Stimulated activated CD4-positive, alpha-beta T cell treated with anti-CD3 and anti-CD28 coated beads, Interleukin-1b, Interleukin-23, amount 100 ng/mL, for 24 hours (primary cell): Measurements from ENCODE around the gene PKD2.
"Not testable (repeated sequence)": the region's sequence is repeated elsewhere in the genome, so short reads cannot be mapped to it uniquely, and the experiment has no call there.

Experiments
- DNase-seq, 4 experiments: peaks; one replicate each; pipeline ENCODE4 v3.0.0-alpha.2; 2020; ENCODE audit warnings: low read depth in 4 of 4, low spot score in 1 of 4

PKD2 gene

DNA sequence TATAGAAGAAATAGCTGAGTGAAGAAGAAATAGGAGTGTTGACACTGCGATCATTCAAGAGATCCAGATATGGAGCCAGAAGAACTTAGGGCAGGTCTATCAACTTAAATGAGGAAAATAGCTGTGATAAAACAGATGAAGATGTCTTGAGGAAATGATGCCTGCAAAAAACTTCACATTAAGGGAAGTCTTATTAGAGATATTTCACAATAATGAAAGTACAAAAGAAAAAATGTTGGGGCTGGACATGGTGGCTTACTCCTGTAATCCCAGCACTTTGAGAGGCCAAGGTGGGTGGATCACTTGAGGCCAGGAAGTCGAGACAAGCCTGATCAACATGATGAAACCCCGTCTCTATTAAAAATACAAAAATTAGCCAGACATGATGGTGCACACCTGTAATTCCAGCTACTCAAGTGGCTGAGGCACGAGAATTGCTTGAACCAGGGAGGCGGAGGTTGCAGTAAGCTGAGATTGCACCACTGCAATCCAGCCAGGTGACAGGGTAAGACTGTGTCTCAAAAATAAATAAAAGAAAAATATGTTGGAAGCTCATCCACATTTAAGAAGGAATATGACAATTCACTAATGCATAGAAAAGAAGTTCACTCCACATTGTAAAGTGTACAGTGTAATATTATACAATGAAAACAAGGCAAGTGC lies 56.3 kb downstream of the PKD2 start:
- no peak for DNase-seq

- DNase-seq: no peak
Observed at GRCh38 chr4:88064410-88064809, 57.0 kb downstream of the PKD2 start.

- no peak for DNase-seq
Observed at GRCh38 chr4:88070031-88070430, 62.6 kb downstream of the PKD2 start.

- no peak for DNase-seq
Observed at GRCh38 chr4:88075336-88075735, 67.9 kb downstream of the PKD2 start.

GRCh38 chr4:88077911-88078524 lies 70.6 kb downstream of the PKD2 start:
- DNase-seq: no peak

- no peak for DNase-seq
Observed at GRCh38 chr4:88078579-88078978, 71.1 kb downstream of the PKD2 start.

GRCh38 chr4:88080626-88081025 lies 73.2 kb downstream of the PKD2 start:
- DNase-seq: no peak

GRCh38 chr4:88087004-88087403 lies 79.6 kb downstream of the PKD2 start:
- DNase-seq: no peak

DNA sequence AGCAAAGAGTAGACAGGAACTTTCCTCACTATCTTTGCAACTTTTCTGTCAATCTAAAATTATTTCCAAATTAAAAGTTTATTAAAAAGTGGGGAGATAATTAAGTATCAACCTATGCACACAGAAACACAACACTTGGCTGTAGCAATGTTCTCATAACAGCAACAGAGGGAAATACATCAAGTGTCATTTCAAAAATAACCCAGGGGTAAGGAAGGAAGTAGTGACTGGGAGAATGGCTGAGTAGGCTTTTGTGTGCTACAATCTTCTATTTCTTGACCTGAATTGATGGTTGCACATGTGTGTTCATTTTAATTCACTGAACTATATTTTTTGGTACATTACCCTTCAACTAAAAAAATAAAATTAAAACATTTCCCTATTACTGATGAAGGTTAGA lies 83.5 kb downstream of the PKD2 start:
- DNase-seq: no peak

DNA sequence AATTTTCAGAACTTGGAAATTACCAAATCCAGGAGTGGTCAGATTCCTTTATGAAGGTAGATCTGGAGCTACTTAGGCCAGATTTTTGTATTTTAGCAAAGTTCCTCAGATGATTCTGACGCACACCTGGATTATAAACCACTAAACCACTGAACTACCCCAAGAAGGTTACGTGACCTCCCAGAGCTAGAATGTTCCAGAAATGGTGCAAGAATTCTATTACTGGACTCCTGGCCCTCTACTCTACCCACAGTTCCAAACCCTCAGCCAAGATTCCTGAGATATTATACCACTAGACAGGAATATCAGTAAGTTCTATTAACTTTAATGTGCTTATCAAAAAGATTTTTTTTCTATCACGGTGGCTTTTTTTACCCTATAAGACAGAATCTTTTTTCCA lies 83.9 kb downstream of the PKD2 start:
- DNase-seq: no peak

- DNase-seq: no peak
Observed at GRCh38 chr4:88093874-88094273, 86.4 kb downstream of the PKD2 start.

- no peak for DNase-seq
Observed at GRCh38 chr4:88097301-88097700, 89.9 kb downstream of the PKD2 start.

DNA sequence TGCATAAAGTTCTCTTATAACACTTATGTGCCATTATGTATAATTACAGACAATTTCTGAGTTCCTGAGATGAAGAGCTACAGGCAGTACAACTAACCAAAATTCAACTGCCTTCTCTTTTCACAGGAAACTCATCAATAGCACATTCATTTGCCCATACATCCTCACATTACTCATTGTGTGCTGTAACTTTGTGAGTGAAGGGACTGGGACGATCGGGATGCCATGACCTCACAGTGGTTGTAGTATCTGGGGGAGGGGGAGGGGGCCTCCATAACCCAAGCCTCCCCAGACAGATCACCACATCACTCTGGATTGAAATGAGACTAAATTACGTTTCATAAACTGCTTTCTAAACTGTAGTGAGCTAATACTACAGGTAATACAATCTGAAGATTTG lies 90.3 kb downstream of the PKD2 start:
- no peak for DNase-seq

DNA sequence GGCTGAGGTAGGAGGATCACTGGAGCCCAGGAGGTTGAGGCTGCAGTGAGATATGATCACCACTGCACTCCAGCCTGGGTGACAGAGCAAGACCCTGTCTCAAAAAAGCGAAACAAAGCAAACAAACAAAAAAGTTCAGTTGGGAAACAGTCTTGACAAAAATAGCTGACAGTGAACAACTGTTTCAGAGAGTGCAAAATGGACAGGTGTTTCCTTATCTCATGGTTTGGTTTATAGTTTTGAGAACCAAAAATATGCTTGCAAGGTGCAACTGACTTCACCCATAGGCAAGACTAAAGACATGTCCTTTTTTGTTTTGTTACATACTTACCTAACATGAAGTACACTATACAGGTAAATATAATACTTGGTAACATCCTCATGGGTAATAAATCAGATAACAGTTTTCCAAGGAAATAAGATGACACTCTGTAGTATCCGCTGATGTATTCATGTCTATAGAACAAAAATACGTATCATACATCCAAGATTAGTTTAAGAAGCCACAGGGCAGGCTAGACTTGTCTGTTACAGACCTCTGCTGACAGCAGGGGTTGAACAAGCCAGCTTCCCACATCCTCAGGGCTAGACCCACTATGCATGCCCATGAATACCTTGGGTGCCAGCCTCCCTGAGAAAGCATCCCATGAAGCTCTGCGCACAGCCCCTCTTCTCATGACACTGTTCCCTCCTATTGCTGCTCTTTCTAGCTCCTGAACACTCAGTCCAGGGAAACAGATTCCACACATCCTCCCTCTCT lies 91.7 kb downstream of the PKD2 start:
- no peak for DNase-seq

GRCh38 chr4:88101165-88101564 lies 93.7 kb downstream of the PKD2 start:
- no peak for DNase-seq

GRCh38 chr4:88102026-88102425 lies 94.6 kb downstream of the PKD2 start:
- no peak for DNase-seq

DNA sequence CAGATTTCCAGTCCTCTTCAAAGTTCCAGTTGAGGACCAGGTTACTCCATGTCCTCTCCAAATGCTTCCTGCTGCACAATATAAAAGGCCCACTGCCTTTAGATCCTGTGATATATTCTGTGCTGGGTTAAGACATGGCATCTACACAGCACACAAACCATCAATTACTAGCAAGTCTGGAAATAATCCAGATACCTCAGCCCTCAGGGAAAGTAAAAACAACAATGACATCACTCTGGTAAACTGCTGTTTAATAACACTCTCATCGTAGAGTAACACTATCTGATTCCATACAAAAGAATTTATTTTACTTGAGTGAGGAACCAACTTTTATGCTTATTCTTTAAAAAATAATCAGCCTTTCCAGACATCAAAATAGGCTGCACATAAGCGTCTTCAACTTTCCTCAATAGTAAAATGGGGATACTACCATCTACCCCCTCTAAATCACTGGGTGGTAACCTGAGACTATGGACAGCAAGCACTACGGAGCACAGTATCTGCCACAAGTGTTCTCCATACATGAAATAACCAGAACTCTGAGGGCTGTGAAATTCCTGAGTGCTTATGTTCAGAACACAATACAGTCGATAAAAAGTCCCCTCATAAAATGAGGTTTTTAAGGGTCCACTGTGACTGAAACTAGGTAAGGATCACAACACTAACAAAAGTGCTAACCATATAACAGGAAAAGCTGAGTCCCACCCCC lies 97.6 kb downstream of the PKD2 start:
- no peak for DNase-seq

GRCh38 chr4:88106205-88106604 lies 98.8 kb downstream of the PKD2 start:
- DNase-seq: no peak

DNA sequence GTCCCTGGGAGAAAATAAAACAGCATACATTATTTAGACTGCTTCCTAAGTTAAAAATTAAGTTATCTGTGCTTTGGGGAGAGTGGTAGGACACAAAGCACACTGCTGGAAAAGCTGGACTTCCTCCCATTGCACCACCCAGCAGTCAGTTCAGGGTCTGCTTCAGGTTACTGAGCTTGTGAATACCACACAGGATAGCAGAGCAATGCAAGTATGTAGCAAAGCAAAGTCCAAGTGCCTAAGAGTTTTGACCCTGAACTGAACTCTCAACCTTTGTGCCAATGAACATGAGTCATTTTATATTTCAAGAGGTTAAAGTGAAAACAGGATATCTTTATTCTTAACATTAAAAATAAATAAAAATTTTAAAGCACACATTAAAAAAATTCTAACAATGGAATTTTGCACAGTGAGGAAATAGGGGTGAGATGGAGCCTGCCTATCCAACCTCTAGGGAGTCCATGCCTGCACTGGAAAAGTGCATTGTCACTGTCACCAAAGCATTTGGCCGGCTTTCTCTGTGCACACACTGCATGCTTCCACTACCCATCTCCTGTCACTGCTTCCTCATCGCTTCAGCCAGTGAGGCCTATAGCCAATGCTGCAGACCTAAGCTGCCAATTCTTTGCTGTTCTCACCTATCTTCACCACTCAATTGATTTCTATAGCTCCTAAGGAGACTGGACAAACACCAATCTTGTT lies 100.1 kb downstream of the PKD2 start:
- no peak for DNase-seq

- not testable (repeated sequence) for DNase-seq
Observed at GRCh38 chr4:88108108-88108465, 100.7 kb downstream of the PKD2 start.

- no peak for DNase-seq
Observed at GRCh38 chr4:88108747-88109122, 101.3 kb downstream of the PKD2 start.
